WTC11 (cell line): Measurements from ENCODE around the gene KCNIP1. TPM values are rescaled to one million over a fixed set of nuclear protein-coding genes. Genes with fewer than 3 reads are reported as not detected.

Source experiments
- ATAC-seq: fragments of 200-7000 bp; cut with Tn5 transposase; 2 replicates; pipeline ENCODE4 v1.10.0; 2021; ENCODE audit warnings: mild to moderate bottlenecking, moderate library complexity
- CTCF ChIA-PET: fragments of 300-600 bp; sonication (Branson Sonifier 250); formaldehyde crosslinking; loops from one replicate; lab custom pipeline; 2021; ENCODE audit warnings: antibody characterized with exemption; lab: Charles Lee
- POLR2A ChIA-PET: fragments of 350-600 bp; sonication (Branson Sonifier 250); formaldehyde crosslinking; loops from one replicate; lab custom pipeline; 2021; ENCODE audit warnings: antibody characterized with exemption; lab: Charles Lee
- DNase-seq: peaks from one replicate; pipeline ENCODE4 v3.0.0; 2021; ENCODE audit warnings: low spot score
- H3K27ac Mint-ChIP-seq: 2 replicates; pipeline ENCODE4 v1.8.0; 2021; ENCODE audit warnings: mixed read lengths
- H3K27me3 Mint-ChIP-seq: 2 replicates; pipeline ENCODE4 v1.8.0; 2021; ENCODE audit warnings: low read depth, mild to moderate bottlenecking, moderate library complexity, mixed read lengths
- H3K36me3 Mint-ChIP-seq: 2 replicates; pipeline ENCODE4 v1.8.0; 2021; ENCODE audit warnings: mixed read lengths
- H3K4me1 Mint-ChIP-seq: 2 replicates; pipeline ENCODE4 v1.8.0; 2022; ENCODE audit warnings: mixed read lengths
- H3K4me3 Mint-ChIP-seq: 2 replicates; pipeline ENCODE4 v1.8.0; 2021; ENCODE audit warnings: mild to moderate bottlenecking, moderate library complexity, mixed read lengths
- H3K9me3 Mint-ChIP-seq: 2 replicates; pipeline ENCODE4 v1.8.0; 2021; ENCODE audit warnings: mixed read lengths
- ATF1 ChIP-seq: sonication (generic); formaldehyde crosslinking; IDR thresholded peaks from 2 replicates; pipeline ENCODE4 v1.8.1; 2023; ENCODE audit warnings: mild to moderate bottlenecking, moderate library complexity, missing genetic modification reagents
- CREB1 ChIP-seq: sonication (generic); formaldehyde crosslinking; IDR thresholded peaks from 2 replicates; pipeline ENCODE4 v1.8.0; 2023; ENCODE audit warnings: mild to moderate bottlenecking, missing genetic modification reagents
- CTCF ChIP-seq: fragments of 200-600 bp; IDR thresholded peaks from 2 replicates; pipeline ENCODE4 v1.8.0; 2022; ENCODE audit warnings: antibody characterized with exemption
- E2F1 ChIP-seq: sonication (generic); formaldehyde crosslinking; IDR thresholded peaks from 2 replicates; pipeline ENCODE4 v1.8.0; 2022; ENCODE audit warnings: mild to moderate bottlenecking, missing genetic modification reagents
- ERG ChIP-seq: fragments of 250-450 bp; sonication (Bioruptor Pico); IDR thresholded peaks from 2 replicates; pipeline ENCODE4 v1.8.0; 2021; ENCODE audit warnings: mild to moderate bottlenecking
- FOXJ3 ChIP-seq: sonication (generic); formaldehyde crosslinking; IDR thresholded peaks from 2 replicates; pipeline ENCODE4 v1.9.0; 2021; ENCODE audit warnings: missing genetic modification reagents, mild to moderate bottlenecking, borderline replicate concordance
- FOXK1 ChIP-seq: sonication (generic); formaldehyde crosslinking; IDR thresholded peaks from 2 replicates; pipeline ENCODE4 v1.8.0; 2022; ENCODE audit warnings: mild to moderate bottlenecking, moderate library complexity, missing genetic modification reagents
- IRF2 ChIP-seq: sonication (generic); formaldehyde crosslinking; IDR thresholded peaks from 2 replicates; pipeline ENCODE4 v1.8.0; 2022; ENCODE audit warnings: low read depth, missing genetic modification reagents, borderline replicate concordance
- MXD4 ChIP-seq: fragments of 250-450 bp; sonication (Bioruptor Pico); IDR thresholded peaks from 2 replicates; pipeline ENCODE4 v1.8.0; 2021; ENCODE audit warnings: mild to moderate bottlenecking, moderate library complexity, borderline replicate concordance
- NFATC4 ChIP-seq: fragments of 250-450 bp; sonication (Bioruptor Pico); IDR thresholded peaks from 2 replicates; pipeline ENCODE4 v1.9.0; 2021; ENCODE audit warnings: mild to moderate bottlenecking
- NFYB ChIP-seq: sonication (generic); formaldehyde crosslinking; conservative IDR thresholded peaks from 2 replicates; pipeline ENCODE4 v1.8.0; 2022; ENCODE audit warnings: low read depth, missing genetic modification reagents
- PREB ChIP-seq: sonication (generic); formaldehyde crosslinking; IDR thresholded peaks from 2 replicates; pipeline ENCODE4 v1.8.1; 2022; ENCODE audit warnings: mild to moderate bottlenecking, missing genetic modification reagents, moderate library complexity, borderline replicate concordance
- SOX15 ChIP-seq: fragments of 250-450 bp; sonication (Bioruptor Pico); IDR thresholded peaks from 2 replicates; pipeline ENCODE4 v1.9.0; 2021; ENCODE audit warnings: mild to moderate bottlenecking
- SP1 ChIP-seq: sonication (generic); formaldehyde crosslinking; conservative IDR thresholded peaks from 2 replicates; pipeline ENCODE4 v1.8.1; 2022; ENCODE audit warnings: missing genetic modification reagents
- TCF7 ChIP-seq: sonication (generic); formaldehyde crosslinking; IDR thresholded peaks from 2 replicates; pipeline ENCODE4 v1.8.0; 2022; ENCODE audit warnings: mild to moderate bottlenecking, low read depth, missing genetic modification reagents, moderate library complexity
- TP53 ChIP-seq: sonication (generic); formaldehyde crosslinking; IDR thresholded peaks from 2 replicates; pipeline ENCODE4 v1.8.1; 2023; ENCODE audit warnings: mild to moderate bottlenecking, missing genetic modification reagents
- USF1 ChIP-seq: sonication (generic); formaldehyde crosslinking; IDR thresholded peaks from 2 replicates; pipeline ENCODE4 v1.8.0; 2022; ENCODE audit warnings: mild to moderate bottlenecking, missing genetic modification reagents
- ZBTB21 ChIP-seq: sonication (generic); formaldehyde crosslinking; IDR thresholded peaks from 2 replicates; pipeline ENCODE4 v1.8.1; 2023; ENCODE audit warnings: mild to moderate bottlenecking, missing genetic modification reagents, borderline replicate concordance
- ZBTB43 ChIP-seq: sonication (generic); formaldehyde crosslinking; IDR thresholded peaks from 2 replicates; pipeline ENCODE4 v1.8.1; 2023; ENCODE audit warnings: mild to moderate bottlenecking, missing genetic modification reagents
- ZNF121 ChIP-seq: sonication (generic); formaldehyde crosslinking; IDR thresholded peaks from 2 replicates; pipeline ENCODE4 v1.8.0; 2023; ENCODE audit warnings: missing genetic modification reagents
- ZNF263 ChIP-seq: sonication (generic); formaldehyde crosslinking; IDR thresholded peaks from 2 replicates; pipeline ENCODE4 v1.8.1; 2022; ENCODE audit warnings: low read depth, mild to moderate bottlenecking, moderate library complexity, missing genetic modification reagents
- ZNF317 ChIP-seq: sonication (generic); formaldehyde crosslinking; IDR thresholded peaks from 2 replicates; pipeline ENCODE4 v1.8.1; 2023; ENCODE audit warnings: low read depth, mild to moderate bottlenecking, moderate library complexity, missing genetic modification reagents, borderline replicate concordance
- ZNF396 ChIP-seq: fragments of 250-450 bp; sonication (Bioruptor Pico); IDR thresholded peaks from 2 replicates; pipeline ENCODE4 v1.8.0; 2021; ENCODE audit warnings: mild to moderate bottlenecking, moderate library complexity, borderline replicate concordance
- ZNF416 ChIP-seq: fragments of 250-450 bp; sonication (Bioruptor Pico); IDR thresholded peaks from 2 replicates; pipeline ENCODE4 v1.9.0; 2021; ENCODE audit warnings: mild to moderate bottlenecking, inconsistent platforms
- ZSCAN18 ChIP-seq: fragments of 250-450 bp; sonication (Bioruptor Pico); IDR thresholded peaks from 2 replicates; pipeline ENCODE4 v2.1.2; 2022; ENCODE audit warnings: mild to moderate bottlenecking, moderate library complexity
- total RNA-seq: library from RNA; stranded (reverse); gene quantifications from 3 replicates; pipeline ENCODE4 v1.2.3, GENCODE V29; 2021

The KCNIP1 gene
- total RNA-seq, 1 experiment from 2014 or later, result 0.59 TPM

- Mint-ChIP-seq H3K9me3 (peaks cover 18% of the 10 kb centered on the region), H3K27ac (no peak overlapping the region), H3K36me3 (peaks cover 10% of the 10 kb centered on the region), H3K27me3 (peaks cover 6% of the 10 kb centered on the region; the same call in 1 of the 2 replicates), H3K4me3 (no peak overlapping the region), H3K4me1 (no peaks in the 10 kb centered on the region)
- ChIA-PET POLR2A (no interaction called here), CTCF (no interaction called here)
- no peak for ATAC-seq
- TF ChIP-seq NFYB (CRISPR knock-in tag), result no peak
- TF ChIP-seq, all 79 proteins: peak for 0
- DNase-seq, result no peak
These were observed 41.5 kb downstream of the KCNIP1 start for GRCh38 chr5:170545313-170545712.

- POLR2A ChIA-PET, result no interaction called here
- Mint-ChIP-seq H3K9me3 (peaks cover 18% of the 10 kb centered on the region), H3K27ac (no peak overlapping the region), H3K4me1 (no peaks in the 10 kb centered on the region), H3K27me3 (peaks cover 6% of the 10 kb centered on the region; the same call in 1 of the 2 replicates), H3K36me3 (peaks cover 10% of the 10 kb centered on the region), H3K4me3 (no peak overlapping the region)
- DNase-seq (no peak), ATAC-seq (no peak)
- CTCF ChIA-PET, result interaction anchor here (0.6 kb wide), 1 partner anchor 725 kb away, joined by 4 read pairs; no protein-coding TSS in a partner anchor
- TF ChIP-seq NFATC4 (CRISPR knock-in tag) (no peak), ZNF416 (CRISPR knock-in tag) (no peak), FOXJ3 (CRISPR knock-in tag) (no peak), ZNF121 (CRISPR knock-in tag) (no peak), ZNF263 (CRISPR knock-in tag) (no peak), SP1 (CRISPR knock-in tag) (no peak), CTCF (no peak), SOX15 (CRISPR knock-in tag) (no peak), ATF1 (CRISPR knock-in tag) (no peak), MXD4 (CRISPR knock-in tag) (no peak), ZNF317 (CRISPR knock-in tag) (no peak), ZBTB21 (CRISPR knock-in tag) (no peak), ZNF396 (CRISPR knock-in tag) (no peak), TCF7 (CRISPR knock-in tag) (no peak)
- TF ChIP-seq, all 79 proteins: peak for 0
These were observed 42.0 kb downstream of the KCNIP1 start for GRCh38 chr5:170545811-170546210.

GRCh38 chr5:170546282-170546681, 42.5 kb downstream of the KCNIP1 start:
- peaks cover 18% of the 10 kb centered on the region for H3K9me3 Mint-ChIP-seq
- no peak overlapping the region for H3K27ac Mint-ChIP-seq
- H3K4me1 Mint-ChIP-seq, result no peaks in the 10 kb centered on the region
- H3K27me3 Mint-ChIP-seq, result peaks cover 6% of the 10 kb centered on the region; the same call in 1 of the 2 replicates
- CTCF ChIA-PET, result interaction anchor here (0.6 kb wide), 1 partner anchor 725 kb away, joined by 4 read pairs; no protein-coding TSS in a partner anchor
- ATAC-seq (no peak), DNase-seq (no peak)
- no peak overlapping the region for H3K4me3 Mint-ChIP-seq
- POLR2A ChIA-PET, result no interaction called here
- peaks cover 10% of the 10 kb centered on the region for H3K36me3 Mint-ChIP-seq
- TF ChIP-seq PREB (CRISPR knock-in tag), result no peak
- TF ChIP-seq USF1 (CRISPR knock-in tag), result no peak
- no peak for TF ChIP-seq NFATC4 (CRISPR knock-in tag)
- no peak for TF ChIP-seq FOXK1
- TF ChIP-seq ZBTB43, result no peak
- no peak for TF ChIP-seq ZSCAN18 (CRISPR knock-in tag)
- TF ChIP-seq IRF2 (CRISPR knock-in tag), result no peak
- TF ChIP-seq CREB1 (CRISPR knock-in tag), result no peak
- TF ChIP-seq E2F1, result no peak
- no peak for TF ChIP-seq SP1 (CRISPR knock-in tag)
- TF ChIP-seq TP53 (CRISPR knock-in tag), result no peak
- TF ChIP-seq SOX15 (CRISPR knock-in tag), result no peak
- no peak for TF ChIP-seq ERG
